Measurements from ENCODE around the gene IRF6. TPM values are rescaled to one million over a fixed set of nuclear protein-coding genes. Genes with fewer than 3 reads are reported as not detected.
"Not testable (repeated sequence)": the region's sequence is repeated elsewhere in the genome, so short reads cannot be mapped to it uniquely, and the experiment has no call there.

IRF6 gene
- total RNA-seq, 2 donors from 2014 or later, result 30.4 to 32.6 TPM

DNA sequence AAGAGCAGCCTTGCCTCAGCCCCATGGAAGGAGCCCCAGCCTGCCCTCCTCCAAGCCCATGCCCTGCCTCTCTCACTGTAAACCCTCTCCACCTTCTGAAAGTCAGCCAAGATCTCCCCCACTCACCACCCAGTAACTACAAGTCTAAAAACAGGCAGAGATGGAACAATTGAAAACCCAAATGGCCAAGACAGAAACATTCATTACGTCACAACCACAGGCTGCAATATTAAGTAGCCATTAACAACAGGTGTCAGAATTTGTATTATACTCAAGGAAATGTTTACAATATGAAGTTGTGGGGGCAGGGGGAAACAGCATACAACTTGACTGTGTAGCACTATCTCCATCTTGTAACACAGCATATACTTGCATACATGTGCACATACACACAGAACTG, 2.4 kb downstream of the IRF6 start:
- peaks cover 0 to 38% of the 10 kb centered on the region in 2 donors for H3K4me1 ChIP-seq
- no peak overlapping the region for H3K4me3 ChIP-seq
- no peak for TF ChIP-seq CTCF (IDR thresholded peaks at IDR 0.05)
- no peaks in the 10 kb centered on the region for H3K36me3 ChIP-seq
- DNase-seq (ENCODE audit: low spot score), result no peak
- H3K9me3 ChIP-seq, result no peaks in the 10 kb centered on the region
- H3K27ac ChIP-seq, result no peak overlapping the region
- H3K27me3 ChIP-seq, result no peaks in the 10 kb centered on the region

- H3K27ac ChIP-seq, result peak overlapping the region; percentile 64 to 83
- no peak for DNase-seq (ENCODE audit: low spot score)
- peaks cover 0 to 33% of the 10 kb centered on the region in 2 donors for H3K4me1 ChIP-seq
- no peaks in the 10 kb centered on the region for H3K9me3 ChIP-seq
- H3K36me3 ChIP-seq, result no peaks in the 10 kb centered on the region
- H3K4me3 ChIP-seq, result no peak overlapping the region
- no peak for TF ChIP-seq CTCF (IDR thresholded peaks at IDR 0.05)
- no peaks in the 10 kb centered on the region for H3K27me3 ChIP-seq
Observed at GRCh38 chr1:209802780-209803152, 3.2 kb downstream of the IRF6 start.

GRCh38 chr1:209802117-209802779, 3.7 kb downstream of the IRF6 start:
- Histone ChIP-seq H3K27me3 (no peaks in the 10 kb centered on the region), H3K4me3 (peak overlapping the region; percentile 2 to 5), H3K4me1 (peaks cover 0 to 30% of the 10 kb centered on the region in 2 donors), H3K36me3 (no peaks in the 10 kb centered on the region), H3K27ac (peak overlapping the region; percentile 64 to 83), H3K9me3 (no peaks in the 10 kb centered on the region)
- TF ChIP-seq CTCF (IDR thresholded peaks at IDR 0.05), result no peak
- no peak for DNase-seq (ENCODE audit: low spot score)

GRCh38 chr1:209800984-209801834, 4.7 kb downstream of the IRF6 start:
- Histone ChIP-seq H3K27ac (peak overlapping the region; percentile 64 to 83), H3K36me3 (no peaks in the 10 kb centered on the region), H3K27me3 (no peaks in the 10 kb centered on the region), H3K4me3 (peak overlapping the region; percentile 2 to 5), H3K4me1 (peaks cover 0 to 25% of the 10 kb centered on the region in 2 donors), H3K9me3 (no peaks in the 10 kb centered on the region)
- no peak for TF ChIP-seq CTCF (IDR thresholded peaks at IDR 0.05)
- no peak for DNase-seq (ENCODE audit: low spot score)

GRCh38 chr1:209797978-209798639, 7.8 kb downstream of the IRF6 start:
- Histone ChIP-seq H3K9me3 (no peaks in the 10 kb centered on the region), H3K27me3 (no peaks in the 10 kb centered on the region), H3K4me1 (peaks cover 0 to 18% of the 10 kb centered on the region in 2 donors), H3K4me3 (no peak overlapping the region), H3K36me3 (peaks cover 9% of the 10 kb centered on the region), H3K27ac (no peak overlapping the region)
- TF ChIP-seq CTCF (IDR thresholded peaks at IDR 0.05), result no peak
- no peak for DNase-seq (ENCODE audit: low spot score)

GRCh38 chr1:209793711-209794110, 12.2 kb downstream of the IRF6 start:
- not testable (repeated sequence) for H3K4me1 ChIP-seq; DNase-seq (ENCODE audit: low spot score); H3K27me3 ChIP-seq; H3K27ac ChIP-seq; H3K4me3 ChIP-seq; H3K9me3 ChIP-seq
- peaks cover 32% of the 10 kb centered on the region for H3K36me3 ChIP-seq

All from right atrium auricular region (tissue), 2 donors.